GM20000 (cell line): ENCODE results near the gene RHBDF1.

Experiments used
- DNase-seq: peaks from one replicate; pipeline ENCODE4 v3.0.0; 2012; ENCODE audit warnings: low spot score
- TF ChIP-seq, protein P1 (sequence below): IDR thresholded peaks from 2 replicates; pipeline ENCODE4 v1.5.1; 2012; ENCODE audit warnings: mild to moderate bottlenecking, control low read depth; ENCODE audit errors: extremely low read depth, missing control alignments

The RHBDF1 gene

DNA sequence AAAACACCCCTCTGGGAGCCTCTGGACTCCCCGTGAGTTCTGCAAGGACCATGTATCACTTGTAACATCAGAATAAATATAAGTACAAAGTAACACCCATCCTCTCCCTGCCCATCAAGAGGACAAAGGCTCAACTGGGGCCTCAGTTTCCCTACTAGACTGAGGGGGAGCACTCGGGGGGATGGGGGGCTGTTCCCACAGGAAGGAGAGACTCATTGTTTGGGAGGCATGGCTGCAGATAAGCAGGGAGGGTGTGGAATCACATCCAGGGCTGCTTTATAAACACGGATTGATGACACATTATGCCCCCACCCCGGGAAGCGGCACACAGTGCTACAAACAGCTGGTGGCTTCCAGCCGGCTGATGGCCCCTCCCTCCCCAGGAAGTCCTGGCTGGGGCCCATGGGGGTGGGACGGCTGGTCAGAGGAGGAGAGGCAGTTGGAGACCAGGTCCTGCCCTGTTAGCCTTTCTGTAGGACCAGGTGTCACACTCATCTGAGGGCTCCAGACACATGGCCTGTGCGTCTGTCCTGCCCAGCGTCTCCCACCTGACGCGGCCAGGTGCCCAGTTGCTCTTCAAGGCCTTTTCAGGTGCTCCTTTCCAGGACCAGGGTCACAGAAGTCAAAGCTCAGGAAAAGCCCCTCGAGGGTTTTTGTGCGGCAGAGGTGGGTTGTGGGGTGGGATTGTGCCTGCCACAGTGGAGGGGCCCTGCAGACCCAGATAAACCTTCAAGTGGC, 4.3 kb upstream of the RHBDF1 start:
- DNase-seq, result peak; percentile 71
- TF ChIP-seq, protein P1, sequence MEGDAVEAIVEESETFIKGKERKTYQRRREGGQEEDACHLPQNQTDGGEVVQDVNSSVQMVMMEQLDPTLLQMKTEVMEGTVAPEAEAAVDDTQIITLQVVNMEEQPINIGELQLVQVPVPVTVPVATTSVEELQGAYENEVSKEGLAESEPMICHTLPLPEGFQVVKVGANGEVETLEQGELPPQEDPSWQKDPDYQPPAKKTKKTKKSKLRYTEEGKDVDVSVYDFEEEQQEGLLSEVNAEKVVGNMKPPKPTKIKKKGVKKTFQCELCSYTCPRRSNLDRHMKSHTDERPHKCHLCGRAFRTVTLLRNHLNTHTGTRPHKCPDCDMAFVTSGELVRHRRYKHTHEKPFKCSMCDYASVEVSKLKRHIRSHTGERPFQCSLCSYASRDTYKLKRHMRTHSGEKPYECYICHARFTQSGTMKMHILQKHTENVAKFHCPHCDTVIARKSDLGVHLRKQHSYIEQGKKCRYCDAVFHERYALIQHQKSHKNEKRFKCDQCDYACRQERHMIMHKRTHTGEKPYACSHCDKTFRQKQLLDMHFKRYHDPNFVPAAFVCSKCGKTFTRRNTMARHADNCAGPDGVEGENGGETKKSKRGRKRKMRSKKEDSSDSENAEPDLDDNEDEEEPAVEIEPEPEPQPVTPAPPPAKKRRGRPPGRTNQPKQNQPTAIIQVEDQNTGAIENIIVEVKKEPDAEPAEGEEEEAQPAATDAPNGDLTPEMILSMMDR, result no peak

DNA sequence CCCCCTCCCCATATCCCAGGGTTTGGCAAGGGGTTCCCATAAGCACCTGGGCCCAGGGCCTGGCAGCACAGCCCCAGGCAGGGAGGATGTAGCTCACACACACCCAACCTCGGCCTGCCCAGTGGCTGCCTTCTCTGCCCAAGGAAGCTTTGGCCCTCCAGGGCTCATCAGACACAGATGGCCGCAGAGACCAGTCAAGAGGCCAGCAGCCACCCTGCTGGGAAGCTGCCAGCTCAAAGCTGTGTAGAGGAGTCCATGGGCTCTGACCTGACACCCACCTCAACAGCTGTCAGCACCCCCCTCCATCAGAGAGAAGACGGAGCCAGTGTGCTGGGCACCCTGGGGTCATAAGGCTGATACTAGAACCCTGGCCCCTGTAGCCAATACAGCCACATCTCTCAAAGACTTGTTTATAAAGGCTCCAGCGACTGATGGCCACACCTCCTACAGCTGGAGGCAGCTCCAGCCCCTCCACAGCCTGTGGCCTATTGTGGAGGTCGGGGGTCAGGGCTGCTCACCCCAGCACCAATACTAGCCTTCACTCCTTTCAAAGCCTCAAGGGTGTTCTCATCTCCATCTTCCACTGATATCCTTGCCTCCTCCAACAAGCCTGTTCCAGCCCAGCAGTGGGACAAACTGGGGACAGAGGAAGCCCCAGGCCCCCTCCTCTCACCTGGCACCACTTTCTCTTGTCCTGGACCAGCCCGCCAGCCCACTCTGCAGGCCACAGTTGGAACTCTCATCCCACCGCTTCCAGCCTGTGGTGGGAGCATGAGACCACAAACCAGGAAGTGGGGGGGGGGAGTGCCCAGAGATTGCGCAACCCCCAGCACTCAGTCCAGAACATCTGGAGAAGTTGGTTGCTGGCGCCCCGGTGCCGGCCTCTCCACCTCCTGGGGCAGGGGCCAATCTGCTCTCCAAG, 3.4 kb upstream of the RHBDF1 start:
- DNase-seq, result no peak
- TF ChIP-seq, protein P1, result no peak

DNA sequence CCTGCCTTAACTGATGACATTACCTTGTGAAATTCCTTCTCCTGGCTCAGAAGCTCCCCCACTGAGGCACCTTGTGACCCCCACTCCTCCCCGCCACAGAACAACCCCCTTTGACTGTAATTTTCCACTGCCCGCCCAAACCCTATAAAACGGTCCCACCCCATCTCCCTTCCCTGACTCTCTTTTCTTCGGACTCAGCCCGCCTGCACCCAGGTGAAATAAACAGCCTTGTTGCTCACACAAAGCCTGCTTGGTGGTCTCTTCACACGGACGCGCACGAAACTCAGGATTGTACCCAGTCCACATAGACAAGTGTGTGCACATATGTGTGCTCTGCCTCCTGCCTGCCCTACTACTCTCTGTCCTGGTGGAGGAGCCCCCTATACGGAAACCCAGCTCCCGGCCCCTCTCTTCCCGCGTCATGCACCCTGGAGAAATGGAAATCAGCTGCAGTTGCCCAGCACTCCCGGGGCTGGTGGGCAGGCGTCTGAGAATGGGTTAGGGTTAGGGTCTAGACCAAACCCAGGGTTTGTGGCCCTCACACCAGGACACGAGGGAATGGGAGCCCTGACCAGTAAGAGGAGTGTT, 2.4 kb upstream of the RHBDF1 start:
- no peak for DNase-seq
- TF ChIP-seq, protein P1, result no peak

DNA sequence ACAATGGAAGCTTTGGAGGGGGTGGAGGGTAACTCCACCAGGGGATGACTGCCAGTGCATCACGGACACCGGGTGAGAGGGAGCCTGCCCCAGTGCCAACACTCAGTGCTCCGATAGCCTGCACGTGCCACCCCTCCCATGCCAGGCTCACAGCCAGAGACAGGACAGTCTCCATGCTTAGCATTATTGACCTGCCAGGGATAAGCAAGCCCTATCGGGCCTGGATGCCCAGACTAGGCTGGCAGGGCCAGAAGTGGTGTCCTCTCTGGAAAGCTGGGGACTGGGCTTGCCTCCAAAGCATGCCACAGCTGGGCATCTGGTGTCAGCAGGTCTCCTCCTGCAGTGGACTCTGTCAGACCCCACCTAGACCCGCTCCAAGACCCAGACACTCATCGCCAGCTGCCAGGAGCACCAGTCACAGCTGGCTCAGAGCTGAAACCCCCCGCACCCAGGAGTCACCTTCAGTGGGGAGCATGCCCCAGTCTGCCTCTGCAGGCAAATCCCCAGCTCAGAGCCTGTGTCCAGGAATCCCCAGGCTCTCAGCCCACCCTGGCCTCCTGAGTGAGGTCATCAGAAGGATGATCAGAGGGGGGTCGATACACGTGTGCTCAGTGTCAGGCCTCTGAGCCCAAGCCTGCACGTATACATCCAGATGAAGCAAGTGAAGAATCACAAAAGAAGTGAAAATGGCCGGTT, 1.8 kb upstream of the RHBDF1 start:
- TF ChIP-seq, protein P1, result no peak
- no peak for DNase-seq

DNA sequence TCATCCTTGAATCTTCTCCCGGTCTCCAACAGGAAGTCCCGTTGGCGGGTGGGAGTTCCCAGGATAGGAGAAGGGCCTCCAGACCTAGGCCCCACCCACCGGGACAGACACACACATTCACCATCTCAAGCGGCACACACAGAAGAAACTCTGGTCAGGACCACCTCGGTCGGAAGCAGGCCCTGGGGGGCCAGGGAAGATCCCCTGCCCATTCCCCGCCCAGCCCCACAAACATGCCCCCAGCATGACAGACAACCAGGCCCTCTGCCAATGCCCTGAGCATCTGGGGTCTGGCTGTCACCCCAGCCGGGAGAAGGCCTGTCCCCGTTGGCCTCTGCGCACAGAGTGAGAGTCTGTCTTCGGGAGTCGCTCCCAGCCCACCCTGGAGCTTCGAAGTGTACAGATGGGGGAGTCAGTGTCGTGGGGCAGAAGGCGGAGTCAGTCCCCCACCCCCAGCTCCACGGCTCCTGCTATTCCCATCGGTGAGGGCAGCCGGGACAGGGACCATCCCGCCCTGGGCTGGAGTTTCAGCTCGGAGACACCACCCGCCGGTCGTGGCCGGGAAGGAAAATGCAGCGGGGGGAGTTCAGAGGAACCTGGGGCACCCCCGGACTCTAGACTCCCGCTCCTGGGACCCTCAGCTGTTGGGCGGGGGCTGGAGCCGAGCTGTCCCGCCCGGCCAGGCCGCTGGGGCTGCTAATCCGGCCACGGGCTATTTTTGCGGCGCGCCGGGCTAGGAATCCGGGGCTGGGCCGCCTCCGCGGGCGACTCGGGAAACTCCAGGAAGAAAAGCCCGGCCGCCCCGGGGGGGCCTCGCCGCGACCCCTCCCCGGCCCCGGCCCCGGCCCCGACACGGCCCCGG, 660 bp downstream of the RHBDF1 start:
- no peak for DNase-seq

DNA sequence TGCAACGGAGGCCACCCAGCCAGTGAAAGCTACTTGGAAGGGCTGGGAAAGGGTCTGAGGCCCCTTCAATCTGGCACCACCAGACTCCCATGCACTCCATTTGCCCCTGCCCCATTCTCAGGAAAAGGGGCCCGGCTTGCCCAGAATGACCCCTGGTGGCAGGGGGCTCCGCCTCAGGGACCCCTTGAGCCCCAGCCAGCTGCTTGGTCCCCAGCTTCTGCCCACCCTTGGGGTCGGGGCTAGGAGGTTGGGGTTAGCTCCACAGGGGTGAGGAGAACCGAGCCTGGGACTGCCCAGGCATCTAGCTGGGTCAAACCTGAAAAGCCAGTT, 1.3 kb downstream of the RHBDF1 start:
- no peak for DNase-seq
- TF ChIP-seq, protein P1, result no peak

More for the DNA sequence above, 660 bp downstream of the RHBDF1 start:
- TF ChIP-seq, protein P1, result no peak
